IMR-90 (cell line): ENCODE data around the gene SHROOM1. TPM values are rescaled to one million over a fixed set of nuclear protein-coding genes. Genes with fewer than 3 reads are reported as not detected.

Experiments used
- ATAC-seq: fragments of 200-7000 bp; cut with Tn5 transposase; 2 replicates; pipeline ENCODE4 v1.9.1; 2020; ENCODE audit warnings: low read depth, mild to moderate bottlenecking, moderate library complexity
- BruUV-seq: library from RNA; stranded (reverse); fragments of 400-500 nt; replicated peaks from 2 replicates; lab custom pipeline; 2021; lab: Mats Ljungman, UMichigan
- CTCF ChIA-PET: fragments of 300-600 bp; formaldehyde crosslinking; extraction: SDS; loops from one replicate; lab custom pipeline; 2021; ENCODE audit warnings: antibody characterized with exemption; lab: Yijun Ruan, JAX
- POLR2A ChIA-PET: fragments of 300-600 bp; sonication (Branson Sonifier 250); formaldehyde crosslinking; loops from one replicate; lab custom pipeline; 2022; ENCODE audit warnings: antibody characterized with exemption; ENCODE audit not compliant: unreplicated experiment; lab: Charles Lee
- DNase-seq: peaks from one replicate; pipeline ENCODE4 v3.0.0; 2013
- H2AFZ ChIP-seq: replicated peaks from 2 replicates; pipeline ENCODE3; 2013; ENCODE audit warnings: low read length, mild to moderate bottlenecking; ENCODE audit not compliant: poor library complexity
- H2AK5ac ChIP-seq: 2 replicates; pipeline ENCODE4 v1.6.1; 2013; ENCODE audit warnings: low read depth, low read length, inconsistent platforms
- H2AK9ac ChIP-seq: replicated peaks from 2 replicates; pipeline ENCODE3; 2013; ENCODE audit warnings: mild to moderate bottlenecking, low read depth, low read length, moderate library complexity; ENCODE audit not compliant: poor library complexity
- H2BK120ac ChIP-seq: 2 replicates; pipeline ENCODE4 v1.6.1; 2013; ENCODE audit warnings: low read depth, low read length, inconsistent platforms
- H2BK15ac ChIP-seq: 3 replicates; pipeline ENCODE4 v1.6.1; 2013; ENCODE audit warnings: low read depth, low read length, inconsistent platforms
- H2BK20ac ChIP-seq: 2 replicates; pipeline ENCODE4 v1.6.1; 2013; ENCODE audit warnings: low read depth, mild to moderate bottlenecking, inconsistent platforms, low read length, moderate library complexity
- H2BK5ac ChIP-seq: 2 replicates; pipeline ENCODE4 v1.6.1; 2013; ENCODE audit warnings: mild to moderate bottlenecking, low read depth, low read length, inconsistent platforms; ENCODE audit not compliant: poor library complexity, severe bottlenecking
- H3K14ac ChIP-seq: replicated peaks from 2 replicates; pipeline ENCODE4 v1.6.1; 2013; ENCODE audit warnings: low read depth, low read length, inconsistent platforms
- H3K18ac ChIP-seq: 2 replicates; pipeline ENCODE4 v1.6.1; 2013; ENCODE audit warnings: low read depth, low read length, control low read depth
- H3K23ac ChIP-seq: 2 replicates; pipeline ENCODE4 v1.6.1; 2013; ENCODE audit warnings: low read depth, low read length, inconsistent platforms
- H3K27ac ChIP-seq: 2 replicates; pipeline ENCODE4 v1.5.1; 2013; ENCODE audit warnings: mild to moderate bottlenecking, control low read depth, low read length; ENCODE audit not compliant: insufficient read depth
- H3K27me3 ChIP-seq: 2 replicates; pipeline ENCODE4 v1.6.1; 2013; ENCODE audit warnings: low read length; ENCODE audit not compliant: control insufficient read depth, insufficient read depth
- H3K36me3 ChIP-seq: 2 replicates; pipeline ENCODE4 v1.6.1; 2013; ENCODE audit warnings: low read length, mixed read lengths; ENCODE audit not compliant: control insufficient read depth, insufficient read depth
- H3K4ac ChIP-seq: 2 replicates; pipeline ENCODE4 v1.6.1; 2013; ENCODE audit warnings: low read depth, low read length, inconsistent platforms
- H3K4me1 ChIP-seq: 2 replicates; pipeline ENCODE4 v1.6.1; 2013; ENCODE audit warnings: low read length, mixed read lengths; ENCODE audit not compliant: control insufficient read depth, insufficient read depth
- H3K4me2 ChIP-seq: 2 replicates; pipeline ENCODE4 v1.6.1; 2013; ENCODE audit warnings: low read depth, mild to moderate bottlenecking, control low read depth, low read length, moderate library complexity
- H3K4me3 ChIP-seq: 2 replicates; pipeline ENCODE4 v1.5.1; 2013; ENCODE audit warnings: low read depth, mild to moderate bottlenecking, control low read depth, low read length, moderate library complexity; ENCODE audit not compliant: insufficient read depth
- H3K56ac ChIP-seq: 2 replicates; pipeline ENCODE4 v1.6.1; 2013; ENCODE audit warnings: low read length, inconsistent platforms; ENCODE audit not compliant: insufficient read depth; ENCODE audit errors: extremely low read depth
- H3K79me1 ChIP-seq, 2 experiments: 2 replicates each; pipeline ENCODE4 v1.6.1; 2013; ENCODE audit warnings: low read length in 2 of 2, inconsistent platforms in 1 of 2, low read depth in 1 of 2
- H3K9ac ChIP-seq: 2 replicates; pipeline ENCODE4 v1.6.1; 2013; ENCODE audit warnings: low read depth, low read length, control low read depth
- H3K9me1 ChIP-seq: 2 replicates; pipeline ENCODE4 v1.6.1; 2013; ENCODE audit warnings: low read length, inconsistent platforms; ENCODE audit not compliant: insufficient read depth
- H3K9me3 ChIP-seq: 2 replicates; pipeline ENCODE4 v1.6.1; 2013; ENCODE audit warnings: low read length; ENCODE audit not compliant: control insufficient read depth, insufficient read depth
- H4K20me1 ChIP-seq: 2 replicates; pipeline ENCODE4 v1.6.1; 2013; ENCODE audit warnings: low read length, inconsistent platforms; ENCODE audit not compliant: insufficient read depth
- H4K5ac ChIP-seq: 2 replicates; pipeline ENCODE4 v1.6.1; 2013; ENCODE audit warnings: mild to moderate bottlenecking, low read depth, low read length, control low read depth
- H4K8ac ChIP-seq, 2 experiments: 2 replicates each; pipeline ENCODE4 v1.6.1; 2013; ENCODE audit warnings: low read depth in 2 of 2, low read length in 2 of 2, control low read depth in 1 of 2, inconsistent platforms in 1 of 2
- H4K91ac ChIP-seq: 2 replicates; pipeline ENCODE4 v1.6.1; 2013; ENCODE audit warnings: low read depth, low read length, inconsistent platforms; ENCODE audit not compliant: insufficient read depth
- BHLHE40 ChIP-seq: fragments of 150-350 bp; IDR thresholded peaks from 2 replicates; pipeline ENCODE4 v1.6.1; 2016; ENCODE audit warnings: mild to moderate bottlenecking, low read depth, low read length
- CEBPB ChIP-seq: IDR thresholded peaks from 2 replicates; pipeline ENCODE4 v1.6.1; 2012; ENCODE audit warnings: low read depth, low read length, improper control_type of control experiment
- CHD1 ChIP-seq: IDR thresholded peaks from 2 replicates; pipeline ENCODE4 v1.6.1; 2012; ENCODE audit warnings: low read depth, low read length, improper control_type of control experiment
- CTCF ChIP-seq: conservative IDR thresholded peaks from 2 replicates; pipeline ENCODE4 v1.5.1; 2012; ENCODE audit warnings: mild to moderate bottlenecking, low read depth, low read length, improper control_type of control experiment
- ELK1 ChIP-seq: fragments of 150-350 bp; IDR thresholded peaks from 2 replicates; pipeline ENCODE4 v1.6.1; 2016; ENCODE audit warnings: low read depth, mild to moderate bottlenecking, low read length, moderate library complexity, borderline replicate concordance
- FOS ChIP-seq: fragments of 150-350 bp; IDR thresholded peaks from 2 replicates; pipeline ENCODE4 v1.6.1; 2016; ENCODE audit warnings: low read depth, low read length
- MAFK ChIP-seq: IDR thresholded peaks from 2 replicates; pipeline ENCODE4 v1.6.1; 2012; ENCODE audit warnings: low read depth, low read length, improper control_type of control experiment
- MAZ ChIP-seq: IDR thresholded peaks from 2 replicates; pipeline ENCODE4 v1.6.1; 2012; ENCODE audit warnings: low read depth, mild to moderate bottlenecking, low read length, improper control_type of control experiment, moderate library complexity, borderline replicate concordance
- MXI1 ChIP-seq: IDR thresholded peaks from 2 replicates; pipeline ENCODE4 v1.6.1; 2012; ENCODE audit warnings: low read depth, mild to moderate bottlenecking, low read length, moderate library complexity, borderline replicate concordance
- NFE2L2 ChIP-seq: fragments of 150-350 bp; IDR thresholded peaks from 2 replicates; pipeline ENCODE4 v1.6.1; 2016; ENCODE audit warnings: low read depth, mild to moderate bottlenecking, low read length
- RAD21 ChIP-seq: IDR thresholded peaks from 2 replicates; pipeline ENCODE4 v1.6.1; 2012; ENCODE audit warnings: low read length, improper control_type of control experiment
- RCOR1 ChIP-seq: IDR thresholded peaks from 2 replicates; pipeline ENCODE4 v1.6.1; 2012; ENCODE audit warnings: mild to moderate bottlenecking, low read length, improper control_type of control experiment; ENCODE audit not compliant: insufficient replicate concordance
- RFX5 ChIP-seq: IDR thresholded peaks from 2 replicates; pipeline ENCODE4 v1.8.0; 2012; ENCODE audit warnings: low read depth, mild to moderate bottlenecking, low read length, moderate library complexity
- SMC3 ChIP-seq: fragments of 150-350 bp; IDR thresholded peaks from 2 replicates; pipeline ENCODE4 v1.6.1; 2016; ENCODE audit warnings: low read depth, mild to moderate bottlenecking, antibody characterized with exemption, low read length, moderate library complexity
- USF2 ChIP-seq: fragments of 150-350 bp; IDR thresholded peaks from 2 replicates; pipeline ENCODE4 v1.6.1; 2017; ENCODE audit warnings: mild to moderate bottlenecking, antibody characterized with exemption, low read length, low read depth
- WGBS, 2 experiments: methylation state at CpG; one replicate each; pipeline versions ENCODE4 v1.1.5 to v1.1.7; 2013; ENCODE audit warnings: missing lambda C conversion rate in 2 of 2; ENCODE audit not compliant: insufficient read length in 1 of 2; ENCODE audit errors: extremely low coverage in 2 of 2; 5-methylcytosine and 5-hydroxymethylcytosine counted together
- dilution Hi-C: fragments of 300-500 bp; cut with HindIII; formaldehyde crosslinking; loops from one replicate; pipeline ENCODE4 v1.14.3; 2018; ENCODE audit warnings: low sequenced_read_pairs; ENCODE audit not compliant: unreplicated experiment
- in situ Hi-C: fragments of 300-500 bp; cut with MboI; formaldehyde crosslinking; loops from 3 replicates; pipeline ENCODE4 v1.14.3; 2019; ENCODE audit warnings: low sequenced_read_pairs, inconsistent platforms, mixed read lengths
- intact Hi-C: fragments of 100-400 bp; cut with micrococcal nuclease; formaldehyde crosslinking; loops from 2 replicates; pipeline ENCODE4 v1.10.0; 2022
- polyA plus RNA-seq, 3 experiments: library from polyadenylated mRNA; depleted of rRNA; stranded (reverse); fragments of >200 nt; gene quantifications; 2 replicates each; pipeline ENCODE4 v1.2.3, GENCODE V29; 2012; ENCODE audit warnings: low replicate concordance in 1 of 3
- total RNA-seq: library from RNA; depleted of rRNA; stranded (reverse); fragments of >200 nt; gene quantifications from 2 replicates; pipeline ENCODE4 v1.2.3, GENCODE V29; 2012

Gene SHROOM1
- total and polyA plus RNA-seq, 2 of the 4 experiments (the other 2 are of a cell fraction): 1.4 to 6.3 TPM

- Histone ChIP-seq H4K91ac (no peak overlapping the region), H2AK9ac (no peak overlapping the region), H4K8ac (no peak overlapping the region), H3K4me3 (no peak overlapping the region), H2AK5ac (no peak overlapping the region), H3K9ac (no peak overlapping the region), H2BK5ac (no peak overlapping the region), H2AFZ (no peak overlapping the region), H3K18ac (no peak overlapping the region), H2BK120ac (no peak overlapping the region), H4K20me1 (no peaks in the 10 kb centered on the region), H3K4ac (no peak overlapping the region), H3K9me1 (no peaks in the 10 kb centered on the region), H3K36me3 (no peaks in the 10 kb centered on the region), H3K27ac (no peak overlapping the region), H2BK20ac (no peak overlapping the region), H3K4me2 (no peak overlapping the region), H3K4me1 (peaks cover 2% of the 10 kb centered on the region; the same call in 1 of the 2 replicates), H3K27me3 (peaks cover 13% of the 10 kb centered on the region), H3K79me1 (no peaks in the 10 kb centered on the region), H4K5ac (no peak overlapping the region), H3K9me3 (no peaks in the 10 kb centered on the region), H3K14ac (no peak overlapping the region), H3K23ac (no peak overlapping the region), H2BK15ac (no peak overlapping the region), H3K56ac (no peak overlapping the region)
- ATAC-seq (no peak), DNase-seq (no peak)
- ChIA-PET POLR2A (no interaction called here), CTCF (no interaction called here)
- dilution Hi-C loops (no loop called here), intact Hi-C loops (no loop called here), in situ Hi-C loops (no loop called here)
- no peak for TF ChIP-seq NFE2L2
- no peak for TF ChIP-seq CHD1
- no peak for TF ChIP-seq MAZ
- TF ChIP-seq MXI1: no peak
- no peak for TF ChIP-seq USF2
- no peak for TF ChIP-seq CTCF
- no peak for TF ChIP-seq BHLHE40
- TF ChIP-seq RFX5: no peak
- no peak for TF ChIP-seq FOS
- TF ChIP-seq ELK1: no peak
- no peak for TF ChIP-seq MAFK
- no peak for TF ChIP-seq CEBPB
- no peak for TF ChIP-seq RCOR1
- TF ChIP-seq RAD21: no peak
- no peak for TF ChIP-seq SMC3
- WGBS, 2 experiments: no CpG with 5 or more reads among the region's 3 CpGs
- BruUV-seq: no TSS peak
These were observed 39.4 kb downstream of the SHROOM1 start for GRCh38 chr5:132791026-132791425.
